SKM-1 (cell line): ENCODE data around the gene PRAMEF14.
"Not testable (repeated sequence)": the region's sequence is repeated elsewhere in the genome, so short reads cannot be mapped to it uniquely, and the experiment has no call there.

Source experiments
- DNase-seq: peaks from one replicate; lab custom pipeline; 2025; ENCODE audit not compliant: unreplicated experiment; lab: John Stamatoyannopoulos, UW

Gene PRAMEF14, protein sequence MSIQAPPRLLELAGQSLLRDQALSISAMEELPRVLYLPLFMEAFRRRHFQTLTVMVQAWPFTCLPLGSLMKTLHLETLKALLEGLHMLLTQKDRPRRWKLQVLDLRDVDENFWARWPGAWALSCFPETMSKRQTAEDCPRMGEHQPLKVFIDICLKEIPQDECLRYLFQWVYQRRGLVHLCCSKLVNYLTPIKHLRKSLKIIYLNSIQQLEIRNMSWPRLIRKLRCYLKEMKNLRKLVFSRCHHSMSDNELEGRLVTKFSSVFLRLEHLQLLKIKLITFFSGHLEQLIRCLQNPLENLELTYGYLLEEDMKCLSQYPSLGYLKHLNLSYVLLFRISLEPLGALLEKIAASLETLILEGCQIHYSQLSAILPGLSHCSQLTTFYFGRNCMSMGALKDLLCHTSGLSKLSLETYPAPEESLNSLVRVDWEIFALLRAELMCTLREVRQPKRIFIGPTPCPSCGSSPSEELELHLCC

DNA sequence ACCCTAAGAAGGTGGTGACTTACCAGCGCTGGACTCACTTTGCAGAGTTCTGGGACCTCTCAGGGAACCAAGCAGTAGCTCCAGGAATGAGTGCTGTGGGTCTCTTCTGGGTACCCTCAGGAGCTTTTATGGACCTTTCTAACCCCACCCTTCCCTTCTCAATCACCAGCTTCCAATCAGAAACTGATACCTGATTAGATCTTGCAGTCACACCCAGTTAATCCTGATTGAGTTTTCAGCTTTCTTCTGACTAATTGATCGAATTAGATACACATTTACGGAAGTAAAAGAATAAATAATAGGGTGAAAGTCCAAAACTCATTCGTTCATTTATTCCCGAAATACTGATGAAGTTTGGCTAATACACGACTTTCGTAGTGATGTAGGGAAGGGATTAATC lies at the start of gene PRAMEF14:
Gene PRAMEF14, minus strand, starts transcription at position 101 of the 400 bp plus-strand sequence. CDS start 1,820 bp downstream, outside the sequence.
- not testable (repeated sequence) for DNase-seq

DNA sequence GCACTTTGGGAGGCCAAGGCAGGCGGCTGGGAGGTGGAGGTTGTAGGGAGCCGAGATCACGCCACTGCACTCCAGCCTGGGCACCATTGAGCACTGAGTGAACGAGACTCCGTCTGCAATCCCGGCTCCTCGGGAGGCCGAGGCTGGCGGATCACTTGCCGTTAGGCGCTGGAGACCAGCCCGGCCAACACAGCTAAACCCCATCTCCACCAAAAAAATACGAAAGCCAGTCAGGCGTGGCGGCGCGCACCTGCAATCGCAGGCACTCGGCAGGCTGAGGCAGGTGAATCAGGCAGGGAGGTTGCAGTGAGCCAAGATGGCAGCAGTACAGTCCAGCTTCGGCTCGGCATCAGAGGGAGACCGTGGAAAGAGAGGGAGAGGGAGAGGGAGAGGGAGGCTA lies 48.4 kb upstream of the PRAMEF14 start:
- DNase-seq, result not testable (repeated sequence)

GRCh38 chr1:13394761-13395160 lies 47.8 kb upstream of the PRAMEF14 start:
- DNase-seq, result not testable (repeated sequence)

- DNase-seq, result not testable (repeated sequence)
These were observed 46.1 kb upstream of the PRAMEF14 start for GRCh38 chr1:13393004-13393403.

GRCh38 chr1:13389332-13389731 lies 42.4 kb upstream of the PRAMEF14 start, which contains the start of gene PRAMEF17:
TSS of gene PRAMEF17 (plus strand) at chr1:13389632. CDS start at chr1:13389658, 26 bp downstream.
- DNase-seq, result not testable (repeated sequence)

DNA sequence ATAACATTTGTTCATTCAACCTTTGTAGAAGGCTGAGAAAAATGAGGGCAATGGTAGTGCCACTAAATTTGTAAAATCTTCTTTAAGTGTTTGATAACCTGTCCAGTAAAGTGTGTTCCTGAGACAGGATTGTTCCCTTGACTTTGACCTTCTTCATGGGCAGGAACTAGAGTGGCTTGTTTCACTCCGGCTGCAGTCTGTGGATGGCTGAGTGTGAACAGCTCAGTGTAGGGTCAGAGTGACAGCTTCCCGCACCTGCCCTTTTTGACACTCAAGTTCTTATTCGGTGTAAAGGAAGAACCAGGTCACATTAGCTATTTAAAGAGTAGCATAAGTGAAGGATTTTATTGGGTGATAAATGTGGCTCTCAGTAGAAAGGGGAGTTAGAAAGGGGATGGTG lies 33.4 kb upstream of the PRAMEF14 start:
- not testable (repeated sequence) for DNase-seq

GRCh38 chr1:13378983-13379382 lies 32.0 kb upstream of the PRAMEF14 start:
- DNase-seq, result not testable (repeated sequence)

DNA sequence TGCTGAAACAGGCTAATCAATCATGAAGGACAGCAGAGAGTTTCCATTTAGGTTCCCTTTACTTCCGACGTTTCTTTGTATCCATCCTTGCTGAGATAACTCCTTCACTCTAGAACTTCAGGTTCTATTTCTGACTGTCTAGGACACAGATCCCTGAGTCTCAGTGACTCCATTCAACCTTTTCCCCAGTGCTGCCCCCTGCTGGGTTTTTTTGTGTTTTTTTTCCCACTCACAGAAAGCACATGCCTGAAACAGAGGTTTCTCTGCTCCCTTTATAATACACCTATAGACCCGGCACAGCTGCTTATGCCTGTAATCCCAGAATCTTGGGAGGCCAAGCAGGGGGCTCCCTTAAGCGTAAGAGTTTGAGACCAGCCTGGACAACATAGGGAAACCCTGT lies 21.6 kb upstream of the PRAMEF14 start:
- DNase-seq, result peak; percentile 1

DNA sequence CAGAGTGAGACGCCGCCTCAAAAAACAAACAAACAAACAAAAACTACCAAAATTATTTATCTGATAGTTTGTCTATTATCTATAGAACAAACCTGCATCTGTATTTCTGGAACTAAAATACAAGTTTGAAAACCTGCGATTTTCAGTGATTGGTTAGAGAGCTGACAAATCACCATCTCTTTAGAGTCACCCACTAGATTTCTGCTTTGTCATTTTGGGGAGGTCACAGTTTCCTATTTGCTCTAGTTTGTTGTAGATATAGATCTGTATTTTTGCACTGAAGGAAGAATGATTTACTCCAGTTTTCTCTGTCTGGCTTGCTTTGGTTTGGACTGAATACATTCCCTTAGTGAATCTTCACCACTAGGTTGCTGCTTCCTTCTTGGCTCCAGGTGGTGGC lies 19.6 kb upstream of the PRAMEF14 start:
- DNase-seq, result not testable (repeated sequence)

DNA sequence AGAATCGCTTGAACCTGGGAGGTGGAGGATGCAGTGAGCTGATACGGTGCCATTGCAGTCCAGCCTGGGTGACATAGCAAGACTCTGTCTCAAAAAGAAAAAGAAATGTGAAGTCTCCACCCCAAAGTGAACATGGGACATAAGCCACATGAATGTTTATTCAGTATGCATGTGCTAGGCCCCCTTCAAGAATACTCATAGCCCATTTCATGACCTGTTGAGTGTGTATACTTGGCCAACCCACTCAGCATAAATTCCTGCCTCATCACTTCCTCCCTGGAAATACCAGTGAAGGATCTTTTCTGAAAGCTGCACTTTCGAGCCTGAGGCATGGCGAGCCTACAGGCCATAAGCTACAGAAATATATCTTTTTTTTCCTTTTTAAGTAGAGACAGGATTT lies 18.0 kb upstream of the PRAMEF14 start:
- not testable (repeated sequence) for DNase-seq

DNA sequence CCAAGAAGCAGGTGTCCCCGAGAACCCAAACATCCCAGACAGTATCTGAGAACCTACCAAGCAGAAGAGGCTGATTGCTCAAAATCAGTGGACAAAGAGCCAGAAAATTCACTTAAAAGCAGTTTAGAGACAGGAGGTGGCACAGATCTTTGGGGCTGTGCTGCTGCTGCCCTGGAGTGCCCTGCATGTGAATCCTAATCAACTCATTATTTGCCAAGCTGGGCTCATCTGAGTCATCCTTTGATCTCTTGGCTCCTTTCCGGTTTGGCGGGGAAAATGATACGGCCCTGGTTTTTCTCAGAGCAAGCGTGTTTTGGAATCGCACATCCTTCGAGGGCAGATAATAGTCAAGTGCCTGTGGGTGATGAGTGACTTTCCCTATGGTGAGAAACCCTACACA lies 15.4 kb upstream of the PRAMEF14 start:
- DNase-seq, result not testable (repeated sequence)

- peak; percentile 15 for DNase-seq
These were observed 9.8 kb upstream of the PRAMEF14 start for GRCh38 chr1:13356774-13357173.

DNA sequence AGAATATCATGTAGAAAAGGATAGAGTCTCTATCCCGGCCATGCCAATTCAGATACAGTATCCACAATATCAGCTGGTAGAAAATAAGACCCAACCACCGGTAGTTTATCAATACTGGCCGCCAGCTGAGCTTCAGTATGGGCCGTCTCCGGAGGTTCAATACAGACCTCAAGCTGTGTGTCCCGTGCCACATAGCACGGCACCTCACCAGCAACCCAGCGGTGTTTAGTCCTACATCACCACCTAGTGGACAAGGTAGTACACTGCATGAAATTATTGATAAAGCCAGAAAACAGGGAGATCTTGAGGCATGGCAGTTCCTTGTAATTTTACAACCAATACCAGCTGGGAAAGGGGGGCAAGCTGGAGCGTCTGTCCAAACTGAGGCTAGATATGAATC lies 7.5 kb upstream of the PRAMEF14 start:
- not testable (repeated sequence) for DNase-seq

- DNase-seq, result not testable (repeated sequence)
These were observed 6.5 kb upstream of the PRAMEF14 start for GRCh38 chr1:13353476-13353875.

DNA sequence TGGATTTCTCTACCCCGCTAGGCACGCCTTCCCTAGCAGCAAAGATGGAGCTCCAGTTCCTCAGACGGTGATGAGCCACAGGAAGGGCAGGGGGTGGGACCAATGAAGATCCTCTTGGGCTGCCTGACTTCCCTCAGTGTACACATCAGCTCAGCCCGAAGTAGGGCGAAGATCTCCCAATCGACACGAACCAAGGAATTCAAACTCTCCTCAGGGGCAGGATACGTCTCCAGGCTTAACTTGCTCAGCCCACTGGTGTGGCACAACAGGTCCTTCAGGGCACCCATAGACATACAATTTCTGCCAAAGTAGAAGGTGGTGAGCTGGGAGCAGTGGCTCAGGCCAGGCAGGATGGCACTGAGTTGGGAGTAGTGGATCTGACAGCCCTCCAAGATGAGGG lies 4.4 kb downstream of the PRAMEF14 start:
- not testable (repeated sequence) for DNase-seq

DNA sequence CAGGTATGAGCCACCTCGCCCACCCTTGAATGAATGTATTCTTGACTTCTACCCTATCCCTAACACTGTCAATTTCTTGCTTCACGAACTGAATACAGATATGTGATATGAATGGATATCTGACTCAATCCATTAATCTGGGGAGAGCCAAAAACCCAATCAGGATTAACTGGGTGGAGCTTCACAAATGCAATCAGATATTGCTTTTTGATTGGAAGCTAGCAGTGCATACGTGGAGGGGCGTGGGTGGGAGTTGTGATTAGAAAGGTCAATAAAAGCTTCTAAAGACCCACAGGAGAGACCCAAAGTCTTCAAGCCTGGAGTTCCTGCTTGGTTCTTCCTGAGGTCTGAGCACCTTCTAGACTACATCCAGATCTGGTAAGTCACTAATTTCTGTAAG lies 31.7 kb downstream of the PRAMEF14 start, which contains the start of gene PRAMEF15:
Gene PRAMEF15, plus strand, starts transcription at position 301 of the 400 bp plus-strand sequence. CDS start 2,827 bp downstream, outside the sequence.
- DNase-seq, result not testable (repeated sequence)

DNA sequence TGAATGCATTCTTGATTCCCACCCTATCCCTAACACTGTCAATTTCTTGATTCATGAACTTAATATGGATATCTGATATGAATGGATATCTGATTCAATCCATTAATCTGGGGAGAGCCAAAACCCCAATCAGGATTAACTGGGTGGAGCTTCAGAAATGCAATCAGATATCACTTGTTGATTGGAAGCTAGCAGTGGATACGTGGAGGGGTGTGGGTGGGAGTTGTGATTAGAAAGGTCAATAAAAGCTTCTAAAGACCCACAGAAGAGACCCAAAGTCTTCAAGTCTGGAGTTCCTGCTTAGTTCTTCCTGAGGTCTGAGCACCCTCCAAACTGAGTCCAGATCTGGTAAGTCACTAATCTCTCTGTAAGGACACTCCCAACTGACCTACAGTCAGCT lies 43.7 kb downstream of the PRAMEF14 start, which contains the start of gene PRAMEF33:
Gene PRAMEF33, plus strand, starts transcription at position 301 of the 400 bp plus-strand sequence. CDS start 2,416 bp downstream, outside the sequence.
- DNase-seq, result not testable (repeated sequence)

DNA sequence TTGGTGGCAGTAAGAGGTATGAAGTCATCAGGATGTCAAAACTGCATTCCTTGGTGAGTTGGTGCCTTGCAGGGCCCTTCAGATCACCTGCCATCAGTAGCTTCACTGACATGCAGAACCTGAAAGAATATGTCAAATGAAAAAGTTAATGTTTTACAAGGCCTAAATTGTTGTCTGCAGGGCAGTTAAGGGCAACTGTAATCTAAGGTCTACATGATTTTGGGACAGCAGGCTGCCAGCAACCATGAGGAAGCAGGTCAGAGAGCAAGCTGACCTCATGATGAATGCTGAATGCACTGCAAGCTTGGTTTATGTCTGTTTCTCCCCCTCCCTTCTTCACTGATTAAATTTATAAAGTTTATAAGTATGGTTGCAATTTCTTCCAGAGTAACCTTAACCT lies 44.7 kb downstream of the PRAMEF14 start:
- DNase-seq, result not testable (repeated sequence)

GRCh38 chr1:13298699-13299098 lies 48.2 kb downstream of the PRAMEF14 start:
- DNase-seq, result not testable (repeated sequence)

DNA sequence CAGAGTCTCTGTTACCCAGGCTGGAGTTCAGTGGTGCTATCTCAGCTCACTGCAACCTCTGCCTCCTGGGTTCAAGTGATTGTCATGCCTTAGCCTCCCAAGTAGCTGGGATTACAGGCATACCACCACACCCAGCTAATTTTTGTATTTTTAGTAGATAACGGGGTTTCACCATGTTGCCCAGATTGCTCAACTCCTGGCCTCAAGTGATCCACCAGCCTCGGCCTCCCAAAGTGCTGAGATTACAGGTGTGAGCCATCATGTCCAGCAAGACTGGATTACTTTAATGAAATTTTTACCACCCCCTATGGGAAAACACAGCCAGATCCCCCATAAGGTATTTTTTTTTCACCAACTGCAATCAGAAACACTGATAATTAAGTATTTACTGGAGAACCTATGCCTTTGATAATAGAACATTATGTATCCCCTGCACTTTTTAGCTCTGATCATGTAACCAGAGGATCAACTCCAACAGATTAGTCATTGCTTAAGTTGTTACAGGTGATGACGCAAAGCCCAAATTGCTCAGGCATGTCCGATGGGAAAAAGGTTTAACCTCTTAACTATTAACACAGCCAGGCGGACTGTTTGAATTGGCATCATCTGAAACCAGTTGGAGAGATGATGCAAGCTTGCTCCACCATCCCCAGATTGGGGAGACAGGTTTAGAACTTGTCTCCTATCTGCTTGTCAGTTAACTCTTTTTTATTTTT lies 49.6 kb downstream of the PRAMEF14 start:
- not testable (repeated sequence) for DNase-seq
